ENCODE measurements around the gene SLAIN1. TPM values are rescaled to one million over a fixed set of nuclear protein-coding genes. Genes with fewer than 3 reads are reported as not detected.

SLAIN1 gene
- total RNA-seq, 1 experiment from 2014 or later: 314 TPM

GRCh38 chr13:77717508-77717907 is 20.0 kb downstream of the SLAIN1 start:
- intact Hi-C loops (cut with micrococcal nuclease; ENCODE audit: unreplicated experiment): no loop called here
- ChIA-PET CTCF (no interaction called here), POLR2A (ENCODE audit: low non-redundant PET) (no interaction called here)
- no TSS peak for BruUV-seq (replicated peaks)
- TF ChIP-seq CTCF (conservative IDR thresholded peaks at IDR 0.05; ENCODE audit: low read depth, low read length): no peak
- no peak for TF ChIP-seq EZH2 (IDR thresholded peaks at IDR 0.05; ENCODE audit: borderline replicate concordance, low read depth, low read length, poor library complexity, severe bottlenecking)
- DNase-seq (ENCODE audit: low spot score): no peak
- H3K9me3 ChIP-seq (ENCODE audit: low read depth, low read length, poor library complexity, severe bottlenecking): no peaks in the 10 kb centered on the region
- peaks cover 39% of the 10 kb centered on the region for H3K36me3 ChIP-seq (ENCODE audit: insufficient read depth, low read length, poor library complexity, severe bottlenecking)
- H3K27me3 ChIP-seq (replicated peaks; ENCODE audit: insufficient read depth, low read depth, low read length, poor library complexity): no peaks in the 10 kb centered on the region
- no peak overlapping the region for H3K4me3 ChIP-seq (ENCODE audit: low read depth, low read length, poor library complexity, severe bottlenecking)
- no peak overlapping the region for H3K27ac ChIP-seq (ENCODE audit: low read depth, low read length, poor library complexity, severe bottlenecking)
- peaks cover 11% of the 10 kb centered on the region for H3K4me1 ChIP-seq (ENCODE audit: insufficient read depth, low read length, poor library complexity, severe bottlenecking)

- intact Hi-C loops (cut with micrococcal nuclease; ENCODE audit: unreplicated experiment): no loop called here
Observed at GRCh38 chr13:77719128-77719527, 21.6 kb downstream of the SLAIN1 start.

GRCh38 chr13:77720988-77721387 is 23.5 kb downstream of the SLAIN1 start:
- ChIA-PET CTCF (no interaction called here), POLR2A (ENCODE audit: low non-redundant PET) (no interaction called here)
- DNase-seq (ENCODE audit: low spot score): no peak
- Histone ChIP-seq H3K27ac (ENCODE audit: low read depth, low read length, poor library complexity, severe bottlenecking) (no peak overlapping the region), H3K4me1 (ENCODE audit: insufficient read depth, low read length, poor library complexity, severe bottlenecking) (peaks cover 26% of the 10 kb centered on the region), H3K36me3 (ENCODE audit: insufficient read depth, low read length, poor library complexity, severe bottlenecking) (peaks cover 74% of the 10 kb centered on the region), H3K27me3 (replicated peaks; ENCODE audit: insufficient read depth, low read depth, low read length, poor library complexity) (no peaks in the 10 kb centered on the region), H3K4me3 (ENCODE audit: low read depth, low read length, poor library complexity, severe bottlenecking) (no peak overlapping the region), H3K9me3 (ENCODE audit: low read depth, low read length, poor library complexity, severe bottlenecking) (no peaks in the 10 kb centered on the region)
- BruUV-seq (replicated peaks): no TSS peak
- TF ChIP-seq EZH2 (IDR thresholded peaks at IDR 0.05; ENCODE audit: borderline replicate concordance, low read depth, low read length, poor library complexity, severe bottlenecking) (no peak), CTCF (conservative IDR thresholded peaks at IDR 0.05; ENCODE audit: low read depth, low read length) (no peak)
- intact Hi-C loops (cut with micrococcal nuclease; ENCODE audit: unreplicated experiment): no loop called here

More at GRCh38 chr13:77719128-77719527, 21.6 kb downstream of the SLAIN1 start:
- no TSS peak for BruUV-seq (replicated peaks)
- Histone ChIP-seq H3K27ac (ENCODE audit: low read depth, low read length, poor library complexity, severe bottlenecking) (no peak overlapping the region), H3K9me3 (ENCODE audit: low read depth, low read length, poor library complexity, severe bottlenecking) (no peaks in the 10 kb centered on the region), H3K4me3 (ENCODE audit: low read depth, low read length, poor library complexity, severe bottlenecking) (no peak overlapping the region), H3K4me1 (ENCODE audit: insufficient read depth, low read length, poor library complexity, severe bottlenecking) (peaks cover 11% of the 10 kb centered on the region), H3K27me3 (replicated peaks; ENCODE audit: insufficient read depth, low read depth, low read length, poor library complexity) (no peaks in the 10 kb centered on the region), H3K36me3 (ENCODE audit: insufficient read depth, low read length, poor library complexity, severe bottlenecking) (peaks cover 55% of the 10 kb centered on the region)
- ChIA-PET CTCF (no interaction called here), POLR2A (ENCODE audit: low non-redundant PET) (no interaction called here)
- TF ChIP-seq EZH2 (IDR thresholded peaks at IDR 0.05; ENCODE audit: borderline replicate concordance, low read depth, low read length, poor library complexity, severe bottlenecking) (no peak), CTCF (conservative IDR thresholded peaks at IDR 0.05; ENCODE audit: low read depth, low read length) (no peak)
- DNase-seq (ENCODE audit: low spot score): no peak

All from A673 (cell line).